GM23248 (cell line): ENCODE data around the gene SEMA3G.

Source experiments
- EZH2 ChIP-seq: fragments of 200-600 bp; sonication (generic); IDR thresholded peaks from 2 replicates; pipeline ENCODE4 v1.6.1; 2018; ENCODE audit warnings: antibody characterized with exemption, mild to moderate bottlenecking; ENCODE audit not compliant: insufficient read depth, poor library complexity, severe bottlenecking
- EZH2phosphoT487 ChIP-seq: fragments of 200-600 bp; sonication (generic); IDR thresholded peaks from 2 replicates; pipeline ENCODE4 v1.6.1; 2018; ENCODE audit warnings: antibody characterized with exemption, moderate library complexity, mild to moderate bottlenecking, low read depth; ENCODE audit not compliant: insufficient read depth

GRCh38 chr3:52437326-52438103 is 7.4 kb downstream of the SEMA3G start:
- TF ChIP-seq EZH2 (no peak), EZH2phosphoT487 (no peak)
